Ovary (tissue), 3 donors: ENCODE results near the gene PNMA5.

Source experiments
- EP300 ChIP-seq: sonication (generic); formaldehyde crosslinking; IDR thresholded peaks from one replicate; pipeline ENCODE4 v1.6.1; 2017; ENCODE audit warnings: antibody characterized with exemption
- POLR2A ChIP-seq: fragments of 450-650 bp; IDR thresholded peaks from one replicate; pipeline ENCODE4 v1.6.1; 2017; ENCODE audit warnings: antibody characterized with exemption, mild to moderate bottlenecking, moderate library complexity
- TF ChIP-seq, protein P1 (sequence below), 3 donors: fragments of 450-650 bp in 2 of 3; fragments of 200-600 bp in 1 of 3; IDR thresholded peaks; one replicate each; pipeline versions ENCODE4 v1.5.1 to v1.8.0; 2016 to 2022; ENCODE audit warnings: antibody characterized with exemption in 3 of 3, mild to moderate bottlenecking in 1 of 3
- donor health status: DM: no; HTN: no; CAD: no.

DNA sequence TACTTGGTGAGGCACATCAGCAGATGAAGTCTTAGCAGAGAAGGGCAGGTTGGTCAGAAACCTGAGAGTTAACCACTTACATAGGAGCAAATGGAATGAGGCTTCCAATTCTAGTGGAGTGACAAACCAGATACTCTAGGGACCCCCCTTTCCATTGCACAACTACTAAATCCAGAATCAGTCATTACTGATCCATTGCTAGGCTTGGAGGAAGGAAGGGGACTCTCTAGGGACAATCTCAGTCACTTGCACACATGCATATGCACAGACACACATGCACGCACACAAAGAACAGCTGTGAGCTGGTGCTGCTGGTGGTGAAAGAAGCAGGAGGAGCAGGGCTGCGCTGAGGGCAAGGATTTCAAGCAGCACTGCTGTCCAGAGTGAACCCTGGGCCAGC, 25.7 kb downstream of the PNMA5 start:
- TF ChIP-seq POLR2A (no peak), EP300 (no peak)
- TF ChIP-seq, protein P1, sequence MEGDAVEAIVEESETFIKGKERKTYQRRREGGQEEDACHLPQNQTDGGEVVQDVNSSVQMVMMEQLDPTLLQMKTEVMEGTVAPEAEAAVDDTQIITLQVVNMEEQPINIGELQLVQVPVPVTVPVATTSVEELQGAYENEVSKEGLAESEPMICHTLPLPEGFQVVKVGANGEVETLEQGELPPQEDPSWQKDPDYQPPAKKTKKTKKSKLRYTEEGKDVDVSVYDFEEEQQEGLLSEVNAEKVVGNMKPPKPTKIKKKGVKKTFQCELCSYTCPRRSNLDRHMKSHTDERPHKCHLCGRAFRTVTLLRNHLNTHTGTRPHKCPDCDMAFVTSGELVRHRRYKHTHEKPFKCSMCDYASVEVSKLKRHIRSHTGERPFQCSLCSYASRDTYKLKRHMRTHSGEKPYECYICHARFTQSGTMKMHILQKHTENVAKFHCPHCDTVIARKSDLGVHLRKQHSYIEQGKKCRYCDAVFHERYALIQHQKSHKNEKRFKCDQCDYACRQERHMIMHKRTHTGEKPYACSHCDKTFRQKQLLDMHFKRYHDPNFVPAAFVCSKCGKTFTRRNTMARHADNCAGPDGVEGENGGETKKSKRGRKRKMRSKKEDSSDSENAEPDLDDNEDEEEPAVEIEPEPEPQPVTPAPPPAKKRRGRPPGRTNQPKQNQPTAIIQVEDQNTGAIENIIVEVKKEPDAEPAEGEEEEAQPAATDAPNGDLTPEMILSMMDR (IDR thresholded peaks at IDR 0.05) = no peak
